Left cardiac atrium (tissue), 4 donors: Measurements from ENCODE around the gene TRPM3. TPM values are rescaled to one million over a fixed set of nuclear protein-coding genes. Genes with fewer than 3 reads are reported as not detected.
A peak's percentile ranks its signal among the peaks of the same experiment; 100 is the strongest.

Source experiments
- ATAC-seq, 2 donors: fragments of 200-7000 bp; cut with Tn5 transposase; one replicate each; pipeline ENCODE4 v1.9.1; 2020; ENCODE audit warnings: mild to moderate bottlenecking in 2 of 2, moderate library complexity in 2 of 2
- DNase-seq: peaks from one replicate; pipeline ENCODE4 v3.0.0-alpha.2; 2020
- intact Hi-C, 2 donors: fragments of 100-400 bp; cut with DNase I; formaldehyde crosslinking; loops; one replicate each; pipeline versions ENCODE4 v1.14.1 to v1.15.1; 2022 to 2023
- total RNA-seq, 2 donors: library from RNA; stranded (reverse); fragmentation: NEBNext Ultra II Directional; extraction: Animal tissue kit (Norgen Biotek cat#: 25700); gene quantifications; one replicate each; pipeline ENCODE4 v1.2.1, GENCODE V29; 2021
- donor health status: DM: no; HTN: yes; CAD: no.
- donor health status: DM: no; HTN: yes; CAD: no; lungs with severe emphysema.
- donor health status: DM: yes; HTN: yes; CAD: no.
- donor health status: Dilated cardiomyopathy.

The TRPM3 gene
- total RNA-seq, 2 donors from 2014 or later, result 0.71 to 1.2 TPM

DNA sequence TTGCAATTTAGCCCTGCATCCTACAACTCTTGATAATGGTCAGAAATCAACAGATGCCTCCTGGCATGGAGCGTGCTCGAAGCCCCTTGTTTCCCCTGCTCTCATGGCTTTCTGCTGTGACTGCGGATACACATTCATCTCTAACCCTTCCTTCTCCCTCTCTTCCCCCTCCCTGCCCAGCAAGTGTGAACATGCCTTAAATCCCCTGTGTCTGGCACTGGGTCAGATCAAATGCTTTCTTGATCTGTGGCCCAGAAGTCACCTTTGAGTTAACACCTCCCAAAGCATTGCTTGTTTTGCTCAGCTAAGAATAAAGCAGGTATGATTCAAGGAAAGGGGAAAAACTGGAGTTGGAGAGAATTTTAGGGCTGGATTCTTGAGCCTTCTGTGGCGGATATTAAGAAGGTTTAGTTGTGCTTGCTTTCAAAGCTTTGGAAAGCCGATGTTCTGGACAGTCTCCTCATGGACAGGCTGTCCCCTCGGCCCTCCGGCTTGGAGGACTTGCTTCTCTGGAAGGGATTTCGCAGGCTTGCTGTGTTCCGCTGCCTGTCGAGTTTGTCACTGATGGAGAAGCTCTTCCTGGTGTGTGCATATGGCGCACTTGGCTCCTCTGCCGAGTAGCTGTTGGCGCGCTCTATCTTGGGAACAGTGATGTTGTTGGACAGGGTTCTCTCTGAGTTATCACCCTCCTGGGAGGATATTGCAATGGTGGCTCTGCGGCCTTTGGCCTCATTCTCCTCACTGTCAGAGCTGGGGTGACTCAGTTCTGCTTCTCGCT lies 585.7 kb downstream of the TRPM3 start:
- ATAC-seq, result no peak

DNA sequence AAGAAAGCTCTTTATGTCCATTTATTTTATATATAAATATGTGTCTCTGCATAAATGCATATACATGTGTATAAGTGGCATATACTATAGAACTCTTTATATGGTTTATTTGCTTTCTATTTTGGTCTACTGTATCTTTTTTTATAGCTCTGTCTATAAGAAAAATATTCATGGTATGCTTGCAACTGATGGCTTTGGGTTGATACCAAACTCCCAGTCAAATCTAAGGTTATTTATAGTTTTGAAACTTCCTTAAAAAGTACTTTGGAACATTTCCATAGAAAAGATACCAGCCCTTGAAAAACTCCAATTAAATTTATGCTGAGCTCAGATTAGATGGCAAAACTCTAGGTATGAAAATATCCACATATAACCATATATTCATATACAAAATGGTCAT lies 587.0 kb downstream of the TRPM3 start:
- intact Hi-C loops, result no loop called here
- ATAC-seq, result no peak
- no peak for DNase-seq

More for the DNA sequence above, 585.7 kb downstream of the TRPM3 start:
- intact Hi-C loops, result loop anchor here in 1 of 2 donors (5.0 kb wide), 1 partner anchor 42 kb away; no protein-coding TSS in a partner anchor
- DNase-seq, result no peak

DNA sequence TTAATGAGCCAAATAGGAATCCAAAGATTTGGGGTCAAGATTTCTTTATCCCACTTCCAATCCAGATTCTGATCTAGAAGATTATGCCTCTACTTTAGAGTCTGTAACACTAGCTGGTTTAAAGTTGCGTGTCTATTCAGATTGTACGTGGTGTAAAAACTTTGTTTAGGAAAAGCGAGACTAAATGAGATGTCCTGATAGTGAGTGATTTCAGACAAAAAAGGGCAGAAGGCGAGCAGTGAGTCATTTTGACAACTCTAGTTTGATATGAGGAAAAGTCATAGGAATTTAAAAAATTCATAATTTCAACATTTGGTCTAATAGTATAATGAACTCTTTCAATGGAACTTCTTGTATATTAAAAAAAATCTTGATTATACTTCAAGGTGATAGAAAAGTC lies 587.4 kb downstream of the TRPM3 start:
- intact Hi-C loops, result no loop called here
- ATAC-seq (peak in 1 of 2 donors; percentile 54), DNase-seq (no peak)

DNA sequence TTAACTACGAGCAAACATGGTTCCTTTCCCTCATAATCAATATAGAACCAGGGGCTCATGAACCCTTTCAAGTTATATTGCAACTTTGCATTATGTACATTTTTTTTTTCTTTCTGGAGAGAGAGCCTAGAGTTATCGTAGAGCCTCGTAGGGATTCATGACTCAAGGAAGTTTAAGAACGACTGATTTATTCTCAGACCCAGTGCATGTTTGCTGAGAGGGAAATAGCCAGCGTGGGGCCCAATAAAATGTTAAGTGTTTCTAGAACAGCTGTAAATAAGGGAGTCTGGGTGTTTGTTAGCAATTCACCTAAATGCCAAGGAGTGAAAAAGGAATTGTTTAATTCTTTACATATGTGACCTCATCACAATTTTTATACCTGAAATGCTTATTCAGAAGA lies 587.9 kb downstream of the TRPM3 start:
- intact Hi-C loops, result no loop called here
- ATAC-seq, result no peak
- DNase-seq, result no peak

DNA sequence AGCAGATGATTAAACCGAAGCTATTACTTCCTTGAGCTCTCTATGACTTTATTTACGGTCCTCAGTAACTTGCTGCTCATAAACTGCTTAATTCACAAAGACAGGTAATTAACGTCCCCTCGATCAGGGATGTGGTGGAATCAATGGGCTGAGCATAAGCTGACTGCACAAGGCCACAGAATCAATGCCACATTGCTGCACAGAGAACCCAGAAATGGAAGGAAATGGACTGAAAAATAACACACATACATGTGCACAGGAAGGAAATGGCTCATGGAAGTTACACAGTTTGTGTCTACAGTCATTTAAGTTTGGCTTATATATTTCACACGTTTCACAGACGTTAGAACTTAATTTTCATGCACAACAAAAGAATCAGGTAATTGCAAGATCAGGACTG lies 588.7 kb downstream of the TRPM3 start:
- DNase-seq (no peak), ATAC-seq (no peak)
- intact Hi-C loops, result no loop called here

DNA sequence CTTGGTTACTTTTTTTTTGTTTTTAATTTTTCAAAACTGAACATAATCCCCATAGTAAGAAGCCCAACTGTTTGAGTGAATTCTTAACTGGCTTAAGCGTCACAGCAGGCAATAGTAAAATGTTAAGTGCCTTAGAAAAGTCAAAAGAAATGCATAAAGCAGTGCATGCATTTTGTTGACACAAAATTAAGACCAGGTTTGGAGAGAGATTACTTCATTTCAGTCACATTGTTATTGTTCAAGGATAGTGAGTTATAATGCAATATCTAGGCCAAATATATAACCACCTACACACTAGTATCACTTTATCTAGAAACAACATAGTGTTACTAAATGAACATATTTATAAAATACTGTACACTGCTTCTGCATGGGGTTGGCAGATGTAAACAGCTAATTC lies 590.1 kb downstream of the TRPM3 start:
- intact Hi-C loops, result no loop called here
- no peak for ATAC-seq
- DNase-seq, result no peak

DNA sequence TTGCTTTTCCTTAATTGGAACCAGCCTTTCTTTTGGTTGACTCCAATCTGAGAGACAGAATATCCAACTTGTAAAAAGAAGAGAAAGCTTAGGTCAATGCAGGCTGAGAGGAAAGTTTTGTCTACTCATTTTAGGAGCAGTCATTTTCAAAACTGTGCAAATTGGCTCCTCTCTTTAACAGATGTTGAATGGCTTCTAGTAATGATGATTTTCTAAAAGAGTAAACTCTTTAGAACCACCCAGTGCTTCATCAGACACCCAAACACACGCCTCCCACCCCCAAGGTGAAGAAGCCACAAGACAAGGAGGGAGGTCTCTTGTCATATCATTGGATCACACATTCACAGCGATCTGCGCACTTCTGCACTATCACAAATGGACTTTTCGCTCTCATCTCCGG lies 590.7 kb downstream of the TRPM3 start:
- ATAC-seq (no peak), DNase-seq (no peak)
- intact Hi-C loops, result no loop called here

DNA sequence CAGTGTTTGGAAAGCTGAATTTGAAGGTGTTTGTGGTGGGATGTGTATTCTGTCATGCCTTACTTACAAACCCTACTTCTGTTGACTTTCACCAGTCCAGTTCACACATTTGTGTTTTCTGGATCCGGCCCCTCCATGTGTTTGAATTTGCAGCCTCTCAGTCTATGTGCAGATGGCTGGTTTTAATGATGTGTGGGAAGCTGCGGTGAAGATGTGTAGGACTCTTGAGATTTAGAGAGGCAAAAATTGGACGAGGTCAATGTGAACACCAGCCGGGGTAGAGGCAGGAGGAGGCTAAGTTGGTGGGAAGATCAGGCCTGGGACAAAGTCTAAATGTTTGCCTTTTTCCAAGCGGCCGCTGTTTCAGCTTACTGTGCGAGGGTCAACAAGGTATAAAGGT lies 591.6 kb downstream of the TRPM3 start:
- ATAC-seq (no peak), DNase-seq (no peak)
- intact Hi-C loops, result no loop called here

DNA sequence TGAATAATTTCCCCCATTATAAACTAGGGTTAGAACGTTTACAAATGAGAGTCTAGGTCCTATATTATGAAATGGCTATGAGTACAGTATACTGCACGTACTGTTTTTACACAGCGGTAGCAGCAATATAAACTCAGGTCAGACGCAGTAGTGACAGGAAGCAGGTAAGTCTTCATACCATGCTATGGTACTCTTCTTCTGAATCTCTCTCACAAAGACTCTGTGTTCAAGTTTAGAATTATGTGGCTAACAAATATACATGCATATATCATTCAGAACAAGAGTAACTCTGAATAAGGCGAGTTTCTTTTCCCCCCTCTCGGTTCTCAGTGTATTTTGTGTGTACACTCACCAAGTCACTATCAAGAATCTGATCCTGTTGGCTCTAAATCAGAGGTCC lies 592.0 kb downstream of the TRPM3 start:
- DNase-seq (no peak), ATAC-seq (no peak)
- intact Hi-C loops, result no loop called here

DNA sequence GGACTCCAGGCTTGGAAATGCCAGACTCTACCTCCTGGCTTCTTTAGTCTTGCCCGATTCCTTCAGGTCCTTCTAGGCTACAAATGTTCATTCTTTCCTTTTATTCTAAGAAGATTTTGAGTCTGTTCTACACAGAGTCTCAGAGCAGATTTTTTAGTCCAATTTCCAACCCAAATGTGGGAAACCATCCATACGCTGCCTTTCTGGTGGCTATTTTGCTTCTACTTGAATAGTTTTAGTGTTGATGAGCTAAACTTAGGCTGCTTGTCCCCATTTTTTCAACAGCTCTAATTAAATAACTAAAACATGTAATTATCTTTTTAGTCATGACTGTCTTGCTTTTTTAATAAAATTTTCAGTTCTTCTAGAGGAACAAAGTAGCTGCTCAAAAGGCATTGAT lies 594.5 kb downstream of the TRPM3 start:
- intact Hi-C loops, result no loop called here
- ATAC-seq (no peak), DNase-seq (no peak)

DNA sequence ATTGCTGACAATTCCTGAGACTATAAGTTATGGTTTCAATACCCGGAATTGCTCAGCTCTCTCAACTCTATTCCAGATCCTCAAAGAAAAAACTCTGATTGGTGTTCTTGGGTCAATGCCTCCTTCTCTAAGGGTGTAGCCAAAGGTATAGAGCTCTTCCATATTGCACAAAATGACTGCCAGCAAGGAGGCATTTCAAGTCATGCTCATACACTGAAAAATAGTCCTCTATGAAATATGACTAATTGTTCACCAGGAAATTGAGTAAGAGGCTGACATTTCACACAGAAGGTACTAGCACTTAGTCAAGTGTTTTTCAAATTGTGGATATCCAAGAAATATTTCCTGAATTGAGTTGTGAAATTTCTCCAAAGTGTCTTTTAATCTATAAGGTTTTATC lies 595.9 kb downstream of the TRPM3 start:
- intact Hi-C loops, result no loop called here
- ATAC-seq (peak in 1 of 2 donors; percentile 46), DNase-seq (no peak)

DNA sequence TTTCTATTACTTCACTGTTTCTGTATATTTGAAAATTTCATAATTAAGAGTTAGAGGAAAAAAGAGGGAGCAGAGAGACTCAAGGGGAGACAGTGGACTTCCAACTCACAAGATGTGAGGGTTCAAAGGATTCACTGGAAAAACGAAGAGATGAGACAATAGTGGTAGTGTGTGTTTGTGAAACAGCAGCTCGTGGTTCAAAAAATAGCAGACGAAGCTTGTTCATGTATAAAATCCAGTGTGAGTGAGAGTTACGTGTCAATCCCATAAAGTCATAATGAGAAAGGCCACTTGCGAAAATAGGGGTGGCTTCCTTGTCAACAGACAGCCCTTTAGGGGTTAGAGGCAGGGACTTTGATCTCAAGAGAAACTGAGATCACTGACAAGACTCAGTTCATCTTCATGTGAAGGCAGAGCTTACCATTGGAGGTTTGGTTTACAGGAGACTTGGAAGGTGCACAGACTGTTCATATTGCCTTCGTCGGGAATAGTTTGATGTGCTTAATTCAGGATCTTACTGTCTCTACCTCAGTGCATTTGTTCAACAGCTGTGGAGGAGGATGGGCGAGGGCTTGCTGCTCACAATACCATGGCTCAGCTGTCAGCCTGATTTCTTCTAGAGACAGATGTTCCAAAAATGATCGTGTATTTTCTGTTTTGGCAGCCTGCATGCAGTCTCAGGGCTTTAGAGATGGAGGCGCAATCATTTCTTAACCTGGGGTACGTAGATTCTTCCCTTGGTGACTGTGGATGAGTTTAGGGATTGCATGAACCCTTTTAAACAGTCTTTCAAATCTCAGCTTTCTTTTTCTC lies 601.3 kb downstream of the TRPM3 start:
- intact Hi-C loops, result no loop called here

DNA sequence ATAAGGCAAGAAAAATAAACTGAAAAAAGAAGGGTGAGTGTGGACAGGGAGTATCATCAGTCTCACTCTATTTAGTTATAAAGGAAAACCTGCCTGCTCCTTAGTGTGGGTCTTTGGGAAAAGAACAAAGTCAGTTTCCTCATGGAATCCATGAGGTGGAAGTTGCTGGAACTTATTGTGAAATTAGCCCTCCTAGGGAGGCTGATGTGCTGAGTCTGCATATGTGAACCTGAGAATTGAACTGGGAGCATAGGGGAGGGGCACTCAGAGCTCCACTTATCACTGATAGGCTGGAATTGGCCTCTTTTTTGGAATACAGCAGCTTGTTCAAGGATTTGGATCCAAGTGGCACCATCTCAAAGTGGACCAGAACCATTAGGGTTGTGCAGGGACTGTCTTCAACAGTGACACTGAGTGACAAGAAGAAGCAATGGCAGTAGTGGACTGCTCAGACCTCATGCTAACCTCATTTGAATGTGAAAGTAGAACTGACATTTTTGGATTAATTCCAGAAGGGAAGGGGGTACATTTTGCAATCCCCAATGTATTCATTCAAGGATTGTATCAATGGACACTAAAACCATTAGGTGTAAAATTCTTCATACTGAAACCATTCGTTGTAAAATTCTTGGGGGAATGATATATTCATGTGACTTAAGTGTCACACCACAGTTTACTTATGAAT lies 603.4 kb downstream of the TRPM3 start:
- DNase-seq (no peak), ATAC-seq (no peak)
- intact Hi-C loops, result no loop called here

More for the DNA sequence above, 601.3 kb downstream of the TRPM3 start:
- DNase-seq, result no peak
- no peak for ATAC-seq

DNA sequence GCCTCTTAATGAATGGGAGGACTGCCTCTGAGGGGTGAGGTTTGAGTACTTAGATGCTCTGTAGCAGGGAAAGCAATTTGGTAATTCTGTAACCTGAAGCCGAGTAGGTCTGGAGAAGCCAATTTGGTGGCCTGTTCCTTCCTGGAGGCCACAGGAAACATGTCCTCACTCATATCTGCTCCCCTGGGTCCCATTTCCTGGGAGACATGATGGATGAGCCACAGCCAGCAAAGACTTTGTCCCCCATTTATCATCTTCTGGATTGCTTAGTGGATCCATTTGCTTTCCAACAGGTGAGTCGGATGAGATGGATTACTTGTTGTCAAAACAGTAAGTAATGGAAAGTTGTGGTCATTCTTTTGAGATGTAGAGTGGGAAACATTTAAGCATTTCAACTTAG lies 607.1 kb downstream of the TRPM3 start:
- intact Hi-C loops, result no loop called here
- ATAC-seq (no peak), DNase-seq (no peak)

DNA sequence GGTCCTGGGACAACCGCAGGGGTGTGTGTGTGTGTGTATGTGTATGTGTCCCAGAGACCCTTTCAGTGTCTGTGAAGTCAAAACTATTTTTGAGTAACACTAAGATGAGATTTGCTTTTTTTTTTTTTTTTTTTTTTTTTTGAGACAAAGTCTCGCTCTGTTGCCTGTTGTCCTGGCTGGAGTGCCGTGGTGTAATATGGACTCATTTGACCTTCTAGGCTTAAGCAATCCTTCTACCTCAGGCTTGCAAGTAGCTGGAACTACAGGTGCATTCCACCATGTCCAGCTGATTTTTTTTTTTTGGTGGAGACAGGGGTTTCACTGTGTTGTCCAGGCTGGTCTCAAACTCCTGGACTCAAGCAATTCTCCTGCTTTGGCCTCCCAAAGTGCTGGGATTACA lies 609.6 kb downstream of the TRPM3 start:
- no peak for ATAC-seq
- intact Hi-C loops, result no loop called here
- DNase-seq, result no peak

DNA sequence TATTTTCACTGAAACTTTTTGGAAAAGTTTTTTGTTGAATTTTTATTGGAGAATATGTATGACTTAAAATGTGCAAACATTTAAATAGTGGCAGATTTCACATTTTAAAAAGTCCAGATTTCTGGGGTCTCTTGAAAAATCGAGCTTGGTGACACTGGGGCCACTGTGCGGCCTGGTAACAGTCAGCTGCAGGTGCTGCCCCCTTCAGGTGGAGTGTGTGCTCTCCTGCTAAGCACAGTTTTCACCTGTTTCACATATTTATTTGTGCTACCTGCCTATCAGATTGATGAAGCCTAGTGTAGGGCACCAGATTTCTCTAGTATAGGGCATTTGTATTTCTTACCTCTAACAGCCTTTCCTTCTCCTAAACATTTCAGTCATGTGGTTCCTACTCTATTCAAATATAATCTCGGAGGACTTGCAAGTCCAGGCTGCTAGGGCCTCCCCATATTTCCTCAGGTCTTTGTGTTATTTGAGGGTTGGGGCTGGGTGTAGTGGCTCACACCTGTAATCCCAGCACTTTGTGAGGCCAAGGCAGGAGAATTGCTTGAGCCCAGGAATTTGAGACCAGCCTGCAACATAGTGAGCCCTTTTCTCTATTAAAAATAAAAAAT lies 611.2 kb downstream of the TRPM3 start:
- peak in 1 of 2 donors; percentile 33 for ATAC-seq
- intact Hi-C loops, result no loop called here

DNA sequence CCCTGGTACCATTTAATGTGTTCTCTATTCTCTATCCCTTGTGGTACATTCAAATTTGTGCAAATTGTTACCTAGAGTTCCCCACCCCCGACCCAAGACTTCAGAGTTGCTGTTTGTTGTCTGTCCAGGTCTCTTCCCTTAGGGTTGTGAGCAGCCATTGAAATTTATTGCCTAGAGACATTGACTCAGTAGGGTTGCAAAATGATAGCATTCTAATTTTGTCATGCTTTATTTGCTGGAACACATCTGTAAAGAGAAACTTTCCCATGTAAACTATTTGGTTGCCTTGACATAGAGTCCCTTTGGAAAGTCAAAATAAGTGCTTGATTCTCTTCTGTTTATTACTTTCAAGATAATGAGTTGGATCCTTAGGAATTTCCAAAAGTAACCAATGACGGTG lies 615.3 kb downstream of the TRPM3 start:
- DNase-seq (no peak), ATAC-seq (no peak)
- intact Hi-C loops, result no loop called here

More for the DNA sequence above, 611.2 kb downstream of the TRPM3 start:
- no peak for DNase-seq

DNA sequence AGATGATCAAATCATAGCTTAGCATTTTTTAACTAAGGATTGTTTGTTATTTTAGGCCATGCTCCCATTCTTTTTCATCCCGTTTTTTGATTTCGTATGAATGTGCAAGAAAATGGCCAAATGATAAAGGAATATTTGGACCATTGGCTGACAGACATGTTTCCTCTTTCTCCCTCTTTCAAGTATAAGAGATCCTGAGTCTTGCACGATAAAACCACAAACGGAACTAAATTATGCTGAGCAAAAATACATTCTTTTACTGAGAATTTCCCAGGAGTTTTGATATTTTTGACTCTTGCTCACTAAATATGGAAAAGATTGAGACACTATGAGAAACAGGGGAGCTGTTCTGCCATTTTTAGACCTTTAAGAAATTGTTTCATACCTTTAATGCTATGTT lies 616.6 kb downstream of the TRPM3 start:
- no peak for DNase-seq
- intact Hi-C loops, result no loop called here
- peak in 1 of 2 donors; percentile 15 for ATAC-seq

DNA sequence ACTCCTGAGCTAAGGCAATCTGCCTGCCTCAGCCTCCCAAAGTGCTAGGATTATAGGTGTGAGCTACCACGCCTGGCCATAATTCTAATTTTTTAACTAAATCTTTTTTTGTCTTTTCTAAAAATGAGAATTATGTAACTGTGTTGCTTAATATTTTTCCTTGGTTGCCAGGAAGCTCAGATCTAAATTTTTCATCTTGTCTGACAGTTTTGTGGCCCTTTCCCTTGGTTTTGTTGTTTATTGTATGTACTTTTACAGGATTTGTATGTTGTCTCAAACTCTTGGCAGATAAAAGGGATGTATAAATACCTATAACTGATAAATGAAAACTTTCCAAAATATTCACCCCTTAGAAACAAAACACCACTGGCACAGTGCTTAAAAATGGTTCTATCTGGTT lies 618.7 kb downstream of the TRPM3 start:
- intact Hi-C loops, result no loop called here
- DNase-seq (no peak), ATAC-seq (no peak)

DNA sequence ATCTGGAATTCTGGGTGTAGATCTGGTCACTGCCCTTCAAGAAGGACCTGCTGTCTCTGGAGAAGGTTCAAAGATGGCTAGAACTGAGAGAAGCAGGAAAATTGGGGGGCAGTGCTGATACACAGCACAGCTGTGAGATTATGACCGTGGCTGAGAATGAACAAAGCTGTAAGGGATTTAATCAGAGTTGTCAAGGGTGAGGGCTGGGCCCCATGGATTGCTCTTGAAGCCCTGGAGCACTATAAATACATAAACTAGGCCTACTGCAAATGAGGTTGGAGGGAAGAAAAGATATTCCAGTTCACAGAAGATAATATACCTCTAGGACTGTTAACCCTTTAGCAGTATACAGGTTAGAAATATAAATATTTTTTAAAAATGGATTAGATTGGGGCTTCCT lies 620.6 kb downstream of the TRPM3 start:
- ATAC-seq (no peak), DNase-seq (no peak)
- intact Hi-C loops, result no loop called here
